HG03342 (cell line): Measurements from ENCODE around the gene DENND2A.
"Not testable (repeated sequence)": the region's sequence is repeated elsewhere in the genome, so short reads cannot be mapped to it uniquely, and the experiment has no call there.

Experiments
- ATAC-seq: cut with Tn5 transposase; IDR thresholded peaks from one replicate; pipeline ENCODE4 v1.9.1; 2021; ENCODE audit warnings: mild to moderate bottlenecking, moderate library complexity; ENCODE audit not compliant: unreplicated experiment

DENND2A gene

GRCh38 chr7:140518370-140519006, 122.1 kb downstream of the DENND2A start:
- ATAC-seq = no peak

GRCh38 chr7:140517546-140518369, 122.9 kb downstream of the DENND2A start:
- ATAC-seq = peak; percentile 65

GRCh38 chr7:140512317-140513000, 128.2 kb downstream of the DENND2A start:
- ATAC-seq = no peak

- ATAC-seq = no peak
These were observed 130.8 kb downstream of the DENND2A start for GRCh38 chr7:140509789-140510188.

- ATAC-seq = not testable (repeated sequence)
These were observed 133.1 kb downstream of the DENND2A start for GRCh38 chr7:140507556-140507955.

- no peak for ATAC-seq
These were observed 133.7 kb downstream of the DENND2A start for GRCh38 chr7:140506788-140507464.

GRCh38 chr7:140501966-140502365, 138.6 kb downstream of the DENND2A start:
- ATAC-seq = no peak

GRCh38 chr7:140497807-140498206, 142.8 kb downstream of the DENND2A start:
- ATAC-seq = not testable (repeated sequence)

- ATAC-seq = no peak
These were observed 143.3 kb downstream of the DENND2A start for GRCh38 chr7:140497241-140497769.

GRCh38 chr7:140495514-140496097, 145.0 kb downstream of the DENND2A start:
- ATAC-seq = no peak

- no peak for ATAC-seq
These were observed 145.7 kb downstream of the DENND2A start for GRCh38 chr7:140494867-140495266.

GRCh38 chr7:140489026-140489359, 151.6 kb downstream of the DENND2A start:
- ATAC-seq = no peak

GRCh38 chr7:140485500-140486265, 154.9 kb downstream of the DENND2A start:
- ATAC-seq = no peak

- ATAC-seq = no peak
These were observed 155.6 kb downstream of the DENND2A start for GRCh38 chr7:140484951-140485499.

- no peak for ATAC-seq
These were observed 156.1 kb downstream of the DENND2A start for GRCh38 chr7:140484479-140484878.

GRCh38 chr7:140479739-140480084, 160.9 kb downstream of the DENND2A start:
- ATAC-seq = peak; percentile 6

- peak; percentile 89 for ATAC-seq
These were observed 161.4 kb downstream of the DENND2A start, which contains the start of gene MKRN1 for GRCh38 chr7:140479062-140479738. Gene MKRN1, minus strand, starts transcription at chr7:140479505. Its CDS starts 161 bp downstream, at chr7:140479344.

GRCh38 chr7:140478246-140479061, 162.2 kb downstream of the DENND2A start:
- peak; percentile 28 for ATAC-seq
